HG03378 (cell line): ENCODE results near the gene UPK3BL2.
"Not testable (repeated sequence)": the region's sequence is repeated elsewhere in the genome, so short reads cannot be mapped to it uniquely, and the experiment has no call there.

Source experiments
- ATAC-seq: cut with Tn5 transposase; IDR thresholded peaks from one replicate; pipeline ENCODE4 v1.9.1; 2021; ENCODE audit warnings: mild to moderate bottlenecking, moderate library complexity; ENCODE audit not compliant: unreplicated experiment

UPK3BL2 gene

GRCh38 chr7:102496861-102497260 is 46.6 kb downstream of the UPK3BL2 start:
- ATAC-seq, result not testable (repeated sequence)

DNA sequence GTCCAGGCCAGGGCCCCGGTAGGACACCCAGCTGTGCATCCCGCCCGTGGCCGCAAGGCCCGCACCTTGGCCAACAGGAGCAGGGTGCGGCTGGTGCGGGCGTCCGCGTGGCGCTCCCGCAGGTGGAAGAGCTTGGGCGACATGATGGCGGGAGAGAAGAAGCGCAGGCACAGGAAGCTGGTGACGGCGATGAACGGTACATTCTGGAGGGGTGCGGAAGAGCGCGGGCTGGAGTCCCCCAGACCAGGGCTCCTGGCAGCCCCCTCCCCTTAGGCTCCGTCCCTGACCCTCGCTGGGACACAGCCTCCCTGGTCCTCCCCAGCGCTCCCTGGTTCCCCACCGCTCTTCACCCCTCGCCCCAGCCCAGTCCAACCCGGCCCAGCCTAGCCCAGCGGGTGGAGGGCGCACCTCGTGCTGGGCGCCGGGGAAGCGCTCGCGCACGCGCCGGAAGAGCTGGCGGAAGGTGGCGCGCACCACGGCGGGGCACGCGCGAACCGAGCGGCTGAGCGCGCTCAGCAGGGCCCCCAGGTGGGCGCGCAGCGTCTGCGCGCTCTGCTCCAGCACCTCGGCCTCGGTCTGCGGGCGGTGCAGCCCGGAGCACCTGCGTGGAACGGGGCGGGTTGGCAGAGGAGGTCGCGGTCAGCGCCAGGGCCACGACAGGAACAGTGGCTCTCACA is 48.9 kb downstream of the UPK3BL2 start:
- ATAC-seq, result peak; percentile 32

GRCh38 chr7:102494026-102494425 is 49.5 kb downstream of the UPK3BL2 start:
- peak; percentile 3 for ATAC-seq

DNA sequence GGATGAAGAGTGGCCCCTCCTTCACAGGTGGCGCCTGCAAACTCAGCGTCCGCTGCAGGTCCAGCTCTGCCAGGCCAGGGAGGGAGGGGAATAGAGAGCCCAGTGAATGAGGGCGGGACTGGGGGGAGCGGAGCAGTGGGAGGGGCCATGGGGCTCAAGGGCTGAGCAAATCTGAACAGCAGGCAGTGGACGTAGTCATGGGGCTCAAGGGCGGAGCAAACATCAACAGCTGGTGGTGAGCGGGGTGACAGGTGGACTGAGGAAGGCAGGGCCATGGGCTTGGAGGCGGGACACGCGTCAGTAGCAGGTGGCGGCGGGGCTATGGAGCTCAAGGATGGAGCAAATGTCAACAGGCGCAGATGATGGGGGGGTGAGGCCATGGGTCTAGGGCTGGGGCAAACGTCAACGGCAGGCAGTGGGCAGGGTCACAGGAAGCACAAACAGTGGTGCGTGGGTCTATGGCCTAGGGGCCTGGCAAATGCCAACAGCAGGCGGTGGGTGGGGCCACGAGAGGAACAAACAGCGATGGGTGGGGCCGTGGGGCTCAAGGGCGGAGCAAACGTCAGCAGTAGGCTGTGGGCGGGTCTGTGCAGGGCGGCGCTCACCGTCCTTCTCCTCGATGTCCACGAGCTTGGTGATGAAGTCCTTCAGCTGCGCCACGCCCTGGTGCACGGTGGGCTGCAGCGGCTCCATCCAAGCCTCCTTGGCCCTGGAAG is 50.1 kb downstream of the UPK3BL2 start:
- ATAC-seq, result peak; percentile 30

GRCh38 chr7:102490529-102491075 is 52.9 kb downstream of the UPK3BL2 start:
- ATAC-seq, result not testable (repeated sequence)
